Activated naive CD4-positive, alpha-beta T cell (primary cell): Measurements from ENCODE around the gene LMOD3.

ENCODE experiments used
- DNase-seq, 4 experiments: peaks; one replicate each; lab custom pipeline; 2025; lab: John Stamatoyannopoulos, UW

The LMOD3 gene

GRCh38 chr3:69058180-69058946, 64.0 kb downstream of the LMOD3 start:
- no peak for DNase-seq
